ENCODE results near the gene CD99. TPM values are rescaled to one million over a fixed set of nuclear protein-coding genes. Genes with fewer than 3 reads are reported as not detected.

The CD99 gene
- total RNA-seq, 5 donors from 2014 or later (not counting 1 experiment from before 2014, with no cell fraction given) = 141 to 294 (median 207) TPM

DNA sequence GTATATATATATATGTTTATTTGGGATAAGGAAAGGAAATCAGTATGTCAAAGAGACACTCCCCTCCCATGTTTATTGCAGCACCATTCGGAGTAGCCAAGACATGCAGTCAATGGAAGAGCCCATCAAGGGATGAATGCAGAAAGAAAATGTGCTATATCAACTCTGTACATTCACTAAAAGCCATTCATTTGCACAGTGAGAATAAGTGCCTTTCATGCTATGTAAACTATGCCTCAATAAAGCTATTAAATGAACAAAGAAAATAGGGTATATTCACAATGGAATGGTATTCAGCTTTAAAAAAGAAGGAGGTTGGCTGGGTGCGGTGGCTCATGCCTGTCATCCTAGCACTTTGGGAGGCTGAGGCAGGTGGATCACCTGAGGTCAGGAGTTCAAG is 20.3 kb downstream of the CD99 start:
- Mint-ChIP-seq H3K36me3 (peaks cover 24% of the 10 kb centered on the region), H3K27me3 (no peaks in the 10 kb centered on the region), H3K9me3 (no peaks in the 10 kb centered on the region), H3K4me1 (peaks cover 69 to 75% (median 72%) of the 10 kb centered on the region in 3 donors), H3K27ac (peak overlapping the region in 1 of 2 donors; percentile 6), H3K4me3 (no peak overlapping the region)
- CTCF ChIA-PET = no interaction called here
- peaks cover 0 to 33% of the 10 kb centered on the region in 2 donors for H3K36me3 ChIP-seq (ENCODE audit: control insufficient read depth in 2 of 2, extremely low read depth in 1 of 2, insufficient read depth in 1 of 2, low read length in 1 of 2)
- H3K4me1 ChIP-seq (ENCODE audit: control insufficient read depth in 1 of 2, extremely low read depth in 1 of 2, insufficient read depth in 2 of 2, low read length in 2 of 2) = peaks cover 19 to 73% of the 10 kb centered on the region in 2 experiments
- no peak for DNase-seq
- POLR2A ChIA-PET = no interaction called here
- no peaks in the 10 kb centered on the region for H3K27me3 ChIP-seq (replicated peaks in 1 of 2; ENCODE audit: control insufficient read depth in 2 of 2, extremely low read depth in 1 of 2, insufficient read depth in 2 of 2, low read length in 1 of 2)
- no peak overlapping the region for H3K4me3 ChIP-seq (ENCODE audit: control insufficient read depth in 1 of 2, extremely low read depth in 1 of 2, low read length in 1 of 2)
- WGBS (ENCODE audit: insufficient coverage) = 100% methylated on average over 1 of the region's 2 CpGs
- H3K27ac ChIP-seq (ENCODE audit: low read length) = no peak overlapping the region
- H3K9me3 ChIP-seq = no peaks in the 10 kb centered on the region
- no peak for ATAC-seq (replicated peaks in 1 of 4)

DNA sequence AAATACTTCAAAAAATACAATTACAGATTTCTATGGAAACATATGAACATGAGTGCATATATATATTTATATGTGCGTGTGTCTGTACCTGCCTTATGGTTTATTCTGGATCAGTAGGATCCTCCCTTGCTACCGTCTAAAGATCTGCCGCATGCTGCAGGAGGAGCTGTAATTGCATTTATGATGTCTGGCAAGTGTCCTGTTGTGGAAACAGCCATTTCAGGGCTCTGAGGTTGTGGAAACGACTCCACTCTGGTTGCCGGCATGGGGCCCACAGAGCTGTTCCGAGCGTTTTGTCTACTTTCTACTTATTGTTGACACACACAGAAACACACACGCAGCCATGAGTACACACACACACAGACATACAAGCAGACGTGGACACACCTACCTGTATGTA is 21.3 kb downstream of the CD99 start:
- WGBS (ENCODE audit: insufficient coverage) = 86% methylated on average over 6 of the region's 9 CpGs
- Histone ChIP-seq H3K4me3 (ENCODE audit: control insufficient read depth in 1 of 2, extremely low read depth in 1 of 2, low read length in 1 of 2) (no peak overlapping the region), H3K27me3 (replicated peaks in 1 of 2; ENCODE audit: control insufficient read depth in 2 of 2, extremely low read depth in 1 of 2, insufficient read depth in 2 of 2, low read length in 1 of 2) (no peaks in the 10 kb centered on the region), H3K4me1 (ENCODE audit: control insufficient read depth in 1 of 2, extremely low read depth in 1 of 2, insufficient read depth in 2 of 2, low read length in 2 of 2) (peaks cover 13 to 72% of the 10 kb centered on the region in 2 experiments), H3K36me3 (ENCODE audit: control insufficient read depth in 2 of 2, extremely low read depth in 1 of 2, insufficient read depth in 1 of 2, low read length in 1 of 2) (peaks cover 0 to 41% of the 10 kb centered on the region in 2 donors), H3K27ac (ENCODE audit: low read length) (no peak overlapping the region), H3K9me3 (no peaks in the 10 kb centered on the region)
- POLR2A ChIA-PET = no interaction called here
- CTCF ChIA-PET = no interaction called here
- no peak overlapping the region for H3K27ac Mint-ChIP-seq
- H3K4me3 Mint-ChIP-seq = no peak overlapping the region
- H3K9me3 Mint-ChIP-seq = no peaks in the 10 kb centered on the region
- no peaks in the 10 kb centered on the region for H3K27me3 Mint-ChIP-seq
- ATAC-seq (replicated peaks in 1 of 4) (no peak), DNase-seq (no peak)
- H3K36me3 Mint-ChIP-seq = peaks cover 27% of the 10 kb centered on the region
- peaks cover 63 to 73% (median 71%) of the 10 kb centered on the region in 3 donors for H3K4me1 Mint-ChIP-seq

- ChIA-PET CTCF (no interaction called here), POLR2A (no interaction called here)
- Mint-ChIP-seq H3K9me3 (no peaks in the 10 kb centered on the region), H3K27ac (no peak overlapping the region), H3K36me3 (peaks cover 32% of the 10 kb centered on the region), H3K4me3 (no peak overlapping the region), H3K27me3 (no peaks in the 10 kb centered on the region), H3K4me1 (peaks cover 56 to 68% (median 65%) of the 10 kb centered on the region in 3 donors)
- Histone ChIP-seq H3K27me3 (replicated peaks in 1 of 2; ENCODE audit: control insufficient read depth in 2 of 2, extremely low read depth in 1 of 2, insufficient read depth in 2 of 2, low read length in 1 of 2) (no peaks in the 10 kb centered on the region), H3K4me1 (ENCODE audit: control insufficient read depth in 1 of 2, extremely low read depth in 1 of 2, insufficient read depth in 2 of 2, low read length in 2 of 2) (peaks cover 12 to 65% of the 10 kb centered on the region in 2 experiments), H3K9me3 (no peaks in the 10 kb centered on the region), H3K4me3 (ENCODE audit: control insufficient read depth in 1 of 2, extremely low read depth in 1 of 2, low read length in 1 of 2) (no peak overlapping the region), H3K36me3 (ENCODE audit: control insufficient read depth in 2 of 2, extremely low read depth in 1 of 2, insufficient read depth in 1 of 2, low read length in 1 of 2) (peaks cover 0 to 49% of the 10 kb centered on the region in 2 donors), H3K27ac (ENCODE audit: low read length) (no peak overlapping the region)
- WGBS (ENCODE audit: insufficient coverage) = 79% methylated on average over 5 of the region's 13 CpGs
- DNase-seq (no peak), ATAC-seq (replicated peaks in 1 of 4) (no peak)
These were observed 22.1 kb downstream of the CD99 start for GRCh38 chrX:2712890-2713840.

- no peaks in the 10 kb centered on the region for H3K9me3 ChIP-seq
- H3K36me3 ChIP-seq (ENCODE audit: control insufficient read depth in 2 of 2, extremely low read depth in 1 of 2, insufficient read depth in 1 of 2, low read length in 1 of 2) = peaks cover 3 to 63% of the 10 kb centered on the region in 2 donors
- POLR2A ChIA-PET = no interaction called here
- 10% methylated on average over 2 of the region's 6 CpGs for WGBS (ENCODE audit: insufficient coverage)
- no peaks in the 10 kb centered on the region for H3K27me3 ChIP-seq (replicated peaks in 1 of 2; ENCODE audit: control insufficient read depth in 2 of 2, extremely low read depth in 1 of 2, insufficient read depth in 2 of 2, low read length in 1 of 2)
- no peak overlapping the region for H3K4me3 Mint-ChIP-seq
- H3K9me3 Mint-ChIP-seq = no peaks in the 10 kb centered on the region
- H3K4me1 ChIP-seq (ENCODE audit: control insufficient read depth in 1 of 2, extremely low read depth in 1 of 2, insufficient read depth in 2 of 2, low read length in 2 of 2) = peaks cover 9 to 51% of the 10 kb centered on the region in 2 experiments
- DNase-seq (no peak), ATAC-seq (replicated peaks in 1 of 4) (peak in 1 of 4 experiments; percentile 40)
- H3K27ac ChIP-seq (ENCODE audit: low read length) = no peak overlapping the region
- H3K4me3 ChIP-seq (ENCODE audit: control insufficient read depth in 1 of 2, extremely low read depth in 1 of 2, low read length in 1 of 2) = no peak overlapping the region
- H3K27me3 Mint-ChIP-seq = no peaks in the 10 kb centered on the region
- H3K4me1 Mint-ChIP-seq = peaks cover 45 to 59% (median 51%) of the 10 kb centered on the region in 3 donors
- H3K36me3 Mint-ChIP-seq = peaks cover 43% of the 10 kb centered on the region
- peak overlapping the region in 1 of 2 donors; percentile 41 for H3K27ac Mint-ChIP-seq
- CTCF ChIA-PET = no interaction called here
These were observed 23.5 kb downstream of the CD99 start for GRCh38 chrX:2714551-2714950.

GRCh38 chrX:2715066-2715600 is 24.0 kb downstream of the CD99 start:
- Histone ChIP-seq H3K36me3 (ENCODE audit: control insufficient read depth in 2 of 2, extremely low read depth in 1 of 2, insufficient read depth in 1 of 2, low read length in 1 of 2) (peaks cover 3 to 68% of the 10 kb centered on the region in 2 donors), H3K9me3 (no peaks in the 10 kb centered on the region), H3K27me3 (replicated peaks in 1 of 2; ENCODE audit: control insufficient read depth in 2 of 2, extremely low read depth in 1 of 2, insufficient read depth in 2 of 2, low read length in 1 of 2) (no peaks in the 10 kb centered on the region), H3K4me1 (ENCODE audit: control insufficient read depth in 1 of 2, extremely low read depth in 1 of 2, insufficient read depth in 2 of 2, low read length in 2 of 2) (peaks cover 5 to 45% of the 10 kb centered on the region in 2 experiments), H3K27ac (ENCODE audit: low read length) (no peak overlapping the region), H3K4me3 (ENCODE audit: control insufficient read depth in 1 of 2, extremely low read depth in 1 of 2, low read length in 1 of 2) (no peak overlapping the region)
- no peaks in the 10 kb centered on the region for H3K9me3 Mint-ChIP-seq
- peak overlapping the region in 1 of 2 donors; percentile 34 for H3K27ac Mint-ChIP-seq
- ATAC-seq (replicated peaks in 1 of 4) = no peak
- DNase-seq = no peak
- H3K4me1 Mint-ChIP-seq = peaks cover 40 to 53% (median 45%) of the 10 kb centered on the region in 3 donors
- peaks cover 49% of the 10 kb centered on the region for H3K36me3 Mint-ChIP-seq
- H3K4me3 Mint-ChIP-seq = peak overlapping the region in 1 of 3 donors; percentile 6
- WGBS (ENCODE audit: insufficient coverage) = 0% methylated on average over 1 of the region's 11 CpGs
- ChIA-PET POLR2A (no interaction called here), CTCF (no interaction called here)
- H3K27me3 Mint-ChIP-seq = no peaks in the 10 kb centered on the region

DNA sequence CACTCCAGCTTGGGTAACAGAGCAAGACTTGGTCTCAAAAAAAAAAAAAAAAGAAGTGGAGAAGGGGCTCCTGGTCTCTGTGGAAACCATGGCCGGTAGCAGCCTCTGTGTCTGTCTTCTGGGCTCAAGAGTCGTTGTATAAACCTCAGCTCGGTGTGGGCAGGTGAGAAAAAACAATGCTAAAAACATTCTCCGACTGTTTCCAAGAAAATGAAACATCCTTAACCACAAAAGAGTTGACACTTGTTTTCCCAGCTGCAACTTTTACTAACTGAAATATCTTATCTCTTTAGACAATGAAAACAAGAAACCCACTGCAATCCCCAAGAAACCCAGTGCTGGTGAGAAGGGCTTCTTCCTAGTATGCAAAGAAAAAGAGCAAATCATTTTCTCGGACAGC is 26.2 kb downstream of the CD99 start:
- H3K27ac Mint-ChIP-seq = no peak overlapping the region
- Histone ChIP-seq H3K4me3 (ENCODE audit: control insufficient read depth in 1 of 2, extremely low read depth in 1 of 2, low read length in 1 of 2) (no peak overlapping the region), H3K27me3 (replicated peaks in 1 of 2; ENCODE audit: control insufficient read depth in 2 of 2, extremely low read depth in 1 of 2, insufficient read depth in 2 of 2, low read length in 1 of 2) (no peaks in the 10 kb centered on the region), H3K4me1 (ENCODE audit: control insufficient read depth in 1 of 2, extremely low read depth in 1 of 2, insufficient read depth in 2 of 2, low read length in 2 of 2) (peaks cover 5 to 36% of the 10 kb centered on the region in 2 experiments), H3K36me3 (ENCODE audit: control insufficient read depth in 2 of 2, extremely low read depth in 1 of 2, insufficient read depth in 1 of 2, low read length in 1 of 2) (peaks cover 3 to 83% of the 10 kb centered on the region in 2 donors), H3K9me3 (no peaks in the 10 kb centered on the region), H3K27ac (ENCODE audit: low read length) (no peak overlapping the region)
- H3K4me3 Mint-ChIP-seq = no peak overlapping the region
- CTCF ChIA-PET = no interaction called here
- no peaks in the 10 kb centered on the region for H3K9me3 Mint-ChIP-seq
- H3K27me3 Mint-ChIP-seq = no peaks in the 10 kb centered on the region
- DNase-seq (no peak), ATAC-seq (replicated peaks in 1 of 4) (no peak)
- H3K36me3 Mint-ChIP-seq = peaks cover 53% of the 10 kb centered on the region
- POLR2A ChIA-PET = no interaction called here
- H3K4me1 Mint-ChIP-seq = peaks cover 29 to 37% (median 32%) of the 10 kb centered on the region in 3 donors
- WGBS (ENCODE audit: insufficient coverage) = 50% methylated on average over 1 of the region's 5 CpGs

Data from T-cell (primary cell).